BJ (cell line): ENCODE measurements around the gene AOC1. TPM values are rescaled to one million over a fixed set of nuclear protein-coding genes. Genes with fewer than 3 reads are reported as not detected.

Experiments used
- CTCF ChIA-PET: fragments of 350-600 bp; formaldehyde crosslinking; extraction: SDS; loops from one replicate; lab custom pipeline; 2021; ENCODE audit warnings: antibody characterized with exemption, inconsistent platforms; lab: Yijun Ruan, JAX
- POLR2A ChIA-PET: fragments of 300-600 bp; sonication (Branson Sonifier 250); formaldehyde crosslinking; extraction: SDS; loops from one replicate; lab custom pipeline; 2021; ENCODE audit warnings: antibody characterized with exemption; lab: Charles Lee
- DNase-seq: peaks from one replicate; pipeline ENCODE4 v3.0.0-alpha.2; 2011; ENCODE audit warnings: low read depth
- H3K27me3 ChIP-seq: 2 replicates; pipeline ENCODE4 v1.6.0; 2011; ENCODE audit warnings: low read length; ENCODE audit not compliant: control insufficient read depth, insufficient read depth
- H3K36me3 ChIP-seq: 2 replicates; pipeline ENCODE4 v1.5.1; 2011; ENCODE audit warnings: low read length; ENCODE audit not compliant: control insufficient read depth, insufficient read depth
- H3K4me3 ChIP-seq: 2 replicates; pipeline ENCODE4 v1.5.1; 2011; ENCODE audit warnings: low read depth, mild to moderate bottlenecking, control low read depth, low read length
- CTCF ChIP-seq: IDR thresholded peaks from 2 replicates; pipeline ENCODE4 v1.5.1; 2011; ENCODE audit warnings: low read depth, mild to moderate bottlenecking, control low read depth, inconsistent platforms, low read length, moderate library complexity; ENCODE audit not compliant: insufficient read depth
- polyA plus RNA-seq: library from polyadenylated mRNA; depleted of rRNA; stranded (reverse); fragments of >200 nt; gene quantifications from 2 replicates; pipeline ENCODE4 v1.2.3, GENCODE V29; 2011

The AOC1 gene
- polyA plus RNA-seq, 1 experiment, result not detected

GRCh38 chr7:150875791-150876190 lies 23.5 kb downstream of the AOC1 start:
- Histone ChIP-seq H3K36me3 (no peaks in the 10 kb centered on the region), H3K4me3 (no peak overlapping the region), H3K27me3 (no peaks in the 10 kb centered on the region)
- DNase-seq, result no peak
- POLR2A ChIA-PET, result no interaction called here
- no peak for TF ChIP-seq CTCF
- CTCF ChIA-PET, result interaction anchor here (0.6 to 1.7 kb wide), 3 partner anchors 9 to 93 kb away, joined by 3 to 5 read pairs (median 3); no protein-coding TSS in a partner anchor

- POLR2A ChIA-PET, result no interaction called here
These were observed 24.7 kb downstream of the AOC1 start for GRCh38 chr7:150876817-150877526.

GRCh38 chr7:150877536-150877935 lies 25.2 kb downstream of the AOC1 start:
- DNase-seq, result no peak
- no peak for TF ChIP-seq CTCF
- POLR2A ChIA-PET, result no interaction called here
- Histone ChIP-seq H3K4me3 (no peak overlapping the region), H3K36me3 (no peaks in the 10 kb centered on the region), H3K27me3 (no peaks in the 10 kb centered on the region)
- CTCF ChIA-PET, result interaction anchor here (0.7 to 1.7 kb wide), 4 partner anchors 10 to 38 kb away, joined by 3 to 7 read pairs (median 3); no protein-coding TSS in a partner anchor

More at GRCh38 chr7:150876817-150877526, 24.7 kb downstream of the AOC1 start:
- Histone ChIP-seq H3K27me3 (no peaks in the 10 kb centered on the region), H3K36me3 (no peaks in the 10 kb centered on the region), H3K4me3 (no peak overlapping the region)
- DNase-seq, result no peak
- CTCF ChIA-PET, result interaction anchor here (0.6 to 1.7 kb wide), 4 partner anchors 8 to 98 kb away, joined by 3 to 7 read pairs (median 5); no protein-coding TSS in a partner anchor
- peak; percentile 52 for TF ChIP-seq CTCF

- Histone ChIP-seq H3K36me3 (no peaks in the 10 kb centered on the region), H3K4me3 (no peak overlapping the region), H3K27me3 (no peaks in the 10 kb centered on the region)
- no peak for DNase-seq
- ChIA-PET CTCF (interaction anchor here (0.7 kb wide), 1 partner anchor 296 kb away, joined by 3 read pairs; no protein-coding TSS in a partner anchor), POLR2A (no interaction called here)
- no peak for TF ChIP-seq CTCF
These were observed 27.0 kb downstream of the AOC1 start for GRCh38 chr7:150879345-150879744.

- Histone ChIP-seq H3K36me3 (no peaks in the 10 kb centered on the region), H3K4me3 (no peak overlapping the region), H3K27me3 (no peaks in the 10 kb centered on the region)
- ChIA-PET CTCF (no interaction called here), POLR2A (no interaction called here)
- TF ChIP-seq CTCF, result no peak
- DNase-seq, result no peak
These were observed 28.9 kb downstream of the AOC1 start for GRCh38 chr7:150881189-150881588.
